ENCODE measurements around the gene INF2.

INF2 gene

DNA sequence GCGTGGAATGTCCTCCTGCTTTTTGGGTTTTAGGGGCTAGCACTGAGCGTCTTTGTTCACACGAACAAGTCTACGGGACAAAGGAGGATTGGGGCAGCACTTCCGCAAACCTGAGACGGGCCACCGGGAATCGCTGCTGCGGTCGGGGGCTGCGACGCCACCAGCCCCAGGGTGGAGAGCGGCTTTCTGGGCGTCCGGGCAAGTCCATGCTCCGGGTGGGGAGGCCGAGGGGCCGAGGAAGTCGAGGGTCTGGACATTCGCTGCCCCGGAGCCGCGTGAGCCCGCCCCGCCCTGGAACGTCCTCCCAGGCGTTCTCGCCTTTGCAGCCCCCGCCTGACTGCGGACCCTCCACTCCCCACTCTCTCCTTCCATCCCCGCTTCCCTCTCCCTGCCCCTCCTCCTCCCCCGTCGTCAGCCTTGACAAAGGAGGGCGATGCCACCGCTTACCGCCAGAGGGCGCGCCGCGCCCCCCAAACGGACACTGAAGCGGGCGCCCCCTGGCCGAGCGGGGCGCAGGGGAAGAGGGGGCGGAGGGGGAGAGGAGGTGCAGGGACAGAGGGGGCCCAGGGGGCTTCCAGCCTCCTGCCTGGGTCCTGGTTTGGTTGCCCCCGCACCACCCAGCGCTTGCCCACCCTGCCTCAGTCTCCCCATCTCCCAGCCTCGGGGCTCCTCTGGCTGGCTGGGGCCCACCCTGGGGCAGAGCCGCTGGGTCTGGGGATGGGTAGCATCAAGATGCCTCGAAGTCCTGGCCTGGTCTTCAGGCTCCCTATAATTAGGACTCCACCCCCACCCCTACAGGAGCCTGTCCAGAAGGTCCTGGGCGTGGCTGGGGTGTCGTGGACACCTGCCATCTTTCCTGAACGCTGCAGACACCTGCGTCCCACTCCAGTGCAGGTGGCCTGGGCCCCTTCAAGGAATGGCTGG, 39.1 kb upstream of the INF2 start:
- H3F3A ChIP-seq (ENCODE audit: insufficient read depth, low read length), result no peaks in the 10 kb centered on the region

DNA sequence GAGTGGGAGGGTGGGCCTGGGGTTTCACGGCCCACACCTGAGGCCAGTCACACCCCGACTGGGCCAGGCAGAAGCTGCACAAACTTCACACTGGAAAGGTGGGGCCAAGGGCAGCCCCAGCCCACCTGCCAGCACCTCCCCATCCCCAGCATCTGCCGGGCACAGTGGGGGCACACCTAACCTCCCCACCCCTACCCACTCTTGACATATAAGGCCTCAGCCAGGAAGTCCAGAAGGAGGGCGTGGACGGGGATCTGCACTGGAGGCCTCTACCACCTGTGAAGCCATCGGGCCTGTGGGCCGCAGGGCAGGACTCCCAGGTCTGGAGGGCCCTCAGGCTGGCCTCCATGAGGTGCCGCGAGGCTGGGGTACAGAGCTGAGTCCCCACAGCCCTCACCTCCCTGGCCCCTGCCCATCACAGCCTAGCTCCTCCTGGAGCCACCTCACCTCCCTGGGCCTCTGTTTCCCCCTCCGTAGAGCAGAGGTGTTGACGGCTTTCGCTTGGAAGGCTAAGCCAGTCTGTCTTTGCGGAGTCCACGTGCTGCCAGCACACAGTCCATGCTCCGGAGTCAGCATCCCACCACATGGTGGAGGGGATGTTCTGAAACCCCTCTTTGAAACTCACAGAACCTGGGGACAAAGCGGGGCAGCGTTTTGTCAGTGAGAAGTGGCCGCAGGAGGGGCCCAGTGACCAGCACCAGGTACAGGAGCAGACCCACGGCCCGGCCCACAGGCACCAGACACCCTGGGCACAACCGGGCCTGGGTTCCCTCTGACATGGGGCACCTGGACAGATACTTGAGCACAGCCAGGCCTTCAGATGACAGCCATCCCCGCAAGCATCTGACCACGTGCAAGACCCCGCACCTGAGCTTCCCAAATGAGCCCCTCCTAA, 38.2 kb upstream of the INF2 start:
- no peaks in the 10 kb centered on the region for H3F3A ChIP-seq (ENCODE audit: insufficient read depth, low read length)
- no peak overlapping the region for H3K27ac ChIP-seq (ENCODE audit: low read length)
- no peak overlapping the region for H3K9ac ChIP-seq (ENCODE audit: low read length)
- no peaks in the 10 kb centered on the region for H3K9me3 ChIP-seq (replicated peaks; ENCODE audit: insufficient read depth, low read length)
- H3K4me2 ChIP-seq (ENCODE audit: low read depth, low read length), result no peak overlapping the region
- H3K4me1 ChIP-seq (ENCODE audit: low read length), result no peaks in the 10 kb centered on the region
- H2AFZ ChIP-seq (ENCODE audit: low read length), result no peak overlapping the region
- no peaks in the 10 kb centered on the region for H4K20me1 ChIP-seq (ENCODE audit: insufficient read depth, low read length)
- no peaks in the 10 kb centered on the region for H3K79me2 ChIP-seq (ENCODE audit: low read length)
- no peaks in the 10 kb centered on the region for H3K36me3 ChIP-seq (replicated peaks; ENCODE audit: insufficient read depth, low read length)
- TF ChIP-seq EZH2phosphoT487 (IDR thresholded peaks at IDR 0.05; ENCODE audit: low read length), result no peak
- no peak for TF ChIP-seq EZH2 (optimal IDR thresholded peaks at IDR 0.05; ENCODE audit: low read depth, low read length)
- TF ChIP-seq, protein P1, sequence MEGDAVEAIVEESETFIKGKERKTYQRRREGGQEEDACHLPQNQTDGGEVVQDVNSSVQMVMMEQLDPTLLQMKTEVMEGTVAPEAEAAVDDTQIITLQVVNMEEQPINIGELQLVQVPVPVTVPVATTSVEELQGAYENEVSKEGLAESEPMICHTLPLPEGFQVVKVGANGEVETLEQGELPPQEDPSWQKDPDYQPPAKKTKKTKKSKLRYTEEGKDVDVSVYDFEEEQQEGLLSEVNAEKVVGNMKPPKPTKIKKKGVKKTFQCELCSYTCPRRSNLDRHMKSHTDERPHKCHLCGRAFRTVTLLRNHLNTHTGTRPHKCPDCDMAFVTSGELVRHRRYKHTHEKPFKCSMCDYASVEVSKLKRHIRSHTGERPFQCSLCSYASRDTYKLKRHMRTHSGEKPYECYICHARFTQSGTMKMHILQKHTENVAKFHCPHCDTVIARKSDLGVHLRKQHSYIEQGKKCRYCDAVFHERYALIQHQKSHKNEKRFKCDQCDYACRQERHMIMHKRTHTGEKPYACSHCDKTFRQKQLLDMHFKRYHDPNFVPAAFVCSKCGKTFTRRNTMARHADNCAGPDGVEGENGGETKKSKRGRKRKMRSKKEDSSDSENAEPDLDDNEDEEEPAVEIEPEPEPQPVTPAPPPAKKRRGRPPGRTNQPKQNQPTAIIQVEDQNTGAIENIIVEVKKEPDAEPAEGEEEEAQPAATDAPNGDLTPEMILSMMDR (IDR thresholded peaks at IDR 0.05; ENCODE audit: low read length), result no peak
- no peak overlapping the region for H3K4me3 ChIP-seq (ENCODE audit: low read length)
- H3K9me2 ChIP-seq (replicated peaks; ENCODE audit: insufficient read depth, low read length), result no peaks in the 10 kb centered on the region
- DNase-seq, result no peak
- H3K27me3 ChIP-seq (replicated peaks; ENCODE audit: insufficient read depth, low read length), result peaks cover 17% of the 10 kb centered on the region

More for the DNA sequence above, 39.1 kb upstream of the INF2 start:
- H3K9me2 ChIP-seq (replicated peaks; ENCODE audit: insufficient read depth, low read length), result no peaks in the 10 kb centered on the region
- H3K27me3 ChIP-seq (replicated peaks; ENCODE audit: insufficient read depth, low read length), result peaks cover 15% of the 10 kb centered on the region
- no peaks in the 10 kb centered on the region for H4K20me1 ChIP-seq (ENCODE audit: insufficient read depth, low read length)
- no peak overlapping the region for H3K4me2 ChIP-seq (ENCODE audit: low read depth, low read length)
- H3K9me3 ChIP-seq (replicated peaks; ENCODE audit: insufficient read depth, low read length), result no peaks in the 10 kb centered on the region
- no peak overlapping the region for H3K4me3 ChIP-seq (ENCODE audit: low read length)
- H3K79me2 ChIP-seq (ENCODE audit: low read length), result no peaks in the 10 kb centered on the region
- no peak overlapping the region for H3K9ac ChIP-seq (ENCODE audit: low read length)
- no peak overlapping the region for H3K27ac ChIP-seq (ENCODE audit: low read length)
- TF ChIP-seq EZH2phosphoT487 (IDR thresholded peaks at IDR 0.05; ENCODE audit: low read length), result no peak
- TF ChIP-seq, protein P1 (IDR thresholded peaks at IDR 0.05; ENCODE audit: low read length), result peak; percentile 65
- H2AFZ ChIP-seq (ENCODE audit: low read length), result no peak overlapping the region
- no peak for DNase-seq
- no peaks in the 10 kb centered on the region for H3K4me1 ChIP-seq (ENCODE audit: low read length)
- no peaks in the 10 kb centered on the region for H3K36me3 ChIP-seq (replicated peaks; ENCODE audit: insufficient read depth, low read length)

DNA sequence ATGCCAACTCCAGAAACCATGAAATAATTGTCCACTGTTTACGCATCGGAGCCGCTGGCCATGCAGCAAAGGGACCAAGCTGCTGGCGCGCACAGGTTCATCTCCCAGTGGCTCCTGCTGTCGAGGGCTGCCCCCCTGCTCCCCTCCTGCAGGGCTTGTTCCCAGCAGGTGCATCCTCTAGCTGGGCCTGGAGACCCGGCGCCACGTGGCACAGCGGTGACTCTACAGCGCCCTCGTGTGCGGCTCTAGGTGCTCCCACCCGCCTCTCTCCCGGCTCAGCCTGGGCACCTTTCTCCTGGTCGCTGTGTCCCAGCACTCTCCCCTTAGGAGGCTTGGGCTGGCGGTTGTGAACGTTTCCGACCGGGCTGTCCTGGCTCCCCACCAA, 37.5 kb upstream of the INF2 start:
- no peaks in the 10 kb centered on the region for H3K9me3 ChIP-seq (replicated peaks; ENCODE audit: insufficient read depth, low read length)
- H3K9me2 ChIP-seq (replicated peaks; ENCODE audit: insufficient read depth, low read length), result no peaks in the 10 kb centered on the region
- DNase-seq, result no peak
- H3K4me1 ChIP-seq (ENCODE audit: low read length), result no peaks in the 10 kb centered on the region
- H3K27ac ChIP-seq (ENCODE audit: low read length), result no peak overlapping the region
- no peak overlapping the region for H3K4me3 ChIP-seq (ENCODE audit: low read length)
- TF ChIP-seq, protein P1 (IDR thresholded peaks at IDR 0.05; ENCODE audit: low read length), result no peak
- TF ChIP-seq EZH2 (optimal IDR thresholded peaks at IDR 0.05; ENCODE audit: low read depth, low read length) (no peak), EZH2phosphoT487 (IDR thresholded peaks at IDR 0.05; ENCODE audit: low read length) (no peak)
- no peak overlapping the region for H2AFZ ChIP-seq (ENCODE audit: low read length)
- H3K36me3 ChIP-seq (replicated peaks; ENCODE audit: insufficient read depth, low read length), result no peaks in the 10 kb centered on the region
- H3K79me2 ChIP-seq (ENCODE audit: low read length), result no peaks in the 10 kb centered on the region
- H3K4me2 ChIP-seq (ENCODE audit: low read depth, low read length), result no peak overlapping the region
- no peaks in the 10 kb centered on the region for H4K20me1 ChIP-seq (ENCODE audit: insufficient read depth, low read length)
- H3F3A ChIP-seq (ENCODE audit: insufficient read depth, low read length), result no peaks in the 10 kb centered on the region
- H3K27me3 ChIP-seq (replicated peaks; ENCODE audit: insufficient read depth, low read length), result peaks cover 18% of the 10 kb centered on the region
- no peak overlapping the region for H3K9ac ChIP-seq (ENCODE audit: low read length)

Measured in MM.1S (cell line).